Neural progenitor cell (in vitro differentiated cells): Measurements from ENCODE around the gene SPTBN4.

Source experiments
- CTCF ChIP-seq: fragments of 200-600 bp; sonication (generic); IDR thresholded peaks from 2 replicates; pipeline ENCODE4 v1.5.1; 2017; ENCODE audit warnings: antibody characterized with exemption, mild to moderate bottlenecking
- EZH2 ChIP-seq: fragments of 200-600 bp; sonication (generic); IDR thresholded peaks from 2 replicates; pipeline ENCODE4 v1.6.1; 2017; ENCODE audit warnings: antibody characterized with exemption, mild to moderate bottlenecking, moderate library complexity
- EZH2phosphoT487 ChIP-seq: fragments of 200-600 bp; sonication (generic); IDR thresholded peaks from 2 replicates; pipeline ENCODE4 v1.6.1; 2017; ENCODE audit warnings: antibody characterized with exemption

- TF ChIP-seq CTCF (no peak), EZH2phosphoT487 (no peak), EZH2 (no peak)
Measured at GRCh38 chr19:40578442-40578908, 111.7 kb downstream of the SPTBN4 start.
